H1 (cell line): ENCODE data around the gene TMC3. TPM values are rescaled to one million over a fixed set of nuclear protein-coding genes. Genes with fewer than 3 reads are reported as not detected.

Experiments
- ASH2L ChIP-seq: fragments of 200-600, 300-600 bp; sonication (generic); IDR thresholded peaks from one replicate; pipeline ENCODE4 v1.7.1; 2017; ENCODE audit warnings: low read length
- EGR1 ChIP-seq: IDR thresholded peaks from 2 replicates; pipeline ENCODE4 v1.6.1; 2011; ENCODE audit warnings: low read depth, low read length, borderline replicate concordance
- EP300 ChIP-seq, 2 experiments: IDR thresholded peaks; 1 replicate in 1 of 2; 2 replicates in 1 of 2; pipeline ENCODE4 v1.6.1; 2011 to 2012; ENCODE audit warnings: low read depth in 2 of 2, low read length in 2 of 2, mild to moderate bottlenecking in 2 of 2, borderline replicate concordance in 1 of 2, inconsistent platforms in 1 of 2, moderate library complexity in 1 of 2
- HDAC2 ChIP-seq, 2 experiments: fragments of 300-600 bp in 1 of 2; sonication (generic) in 1 of 2; IDR thresholded peaks; 2 replicates each; pipeline ENCODE4 v1.6.1; 2011 to 2012; ENCODE audit warnings: low read depth in 2 of 2, low read length in 2 of 2, mild to moderate bottlenecking in 2 of 2, moderate library complexity in 2 of 2, borderline replicate concordance in 1 of 2, inconsistent platforms in 1 of 2
- HDAC6 ChIP-seq: IDR thresholded peaks from one replicate; pipeline ENCODE4 v1.7.1; 2012; ENCODE audit warnings: low read depth, mild to moderate bottlenecking, inconsistent platforms, low read length, moderate library complexity
- RFX5 ChIP-seq: IDR thresholded peaks from 2 replicates; pipeline ENCODE4 v1.6.1; 2011; ENCODE audit warnings: low read depth, low read length, improper control_type of control experiment, borderline replicate concordance
- TAF1 ChIP-seq: IDR thresholded peaks from 2 replicates; pipeline ENCODE4 v1.6.1; 2011; ENCODE audit warnings: mild to moderate bottlenecking, low read depth, low read length
- YY1 ChIP-seq: IDR thresholded peaks from 2 replicates; pipeline ENCODE4 v1.6.1; 2011; ENCODE audit warnings: low read depth, mild to moderate bottlenecking, low read length
- polyA plus RNA-seq, 7 experiments: library from polyadenylated mRNA; depleted of rRNA in 3 of 7; stranded (reverse) in 5 of 7; unstranded in 2 of 7; fragments of >200 nt in 5 of 7; fragments of 200-250 nt in 2 of 7; gene quantifications; 1 replicate in 5 of 7; 2 replicates in 1 of 7; 4 replicates in 1 of 7; pipeline versions ENCODE4 v1.2.1 to v1.2.3, GENCODE V29; 2011 to 2013; ENCODE audit warnings: missing spikeins in 2 of 7, mixed read lengths in 2 of 7
- total RNA-seq: library from RNA; stranded (reverse); fragmentation: NEBNext Ultra II Directional; extraction: Animal tissue kit (Norgen Biotek cat#: 25700); gene quantifications from 2 replicates; pipeline ENCODE4 v1.2.1, GENCODE V29; 2021
- TF ChIP-seq, protein P1 (sequence below): fragments of 300-600 bp; sonication (generic); IDR thresholded peaks from 2 replicates; pipeline ENCODE4 v1.7.1; 2012; ENCODE audit warnings: low read length, moderate library complexity, mild to moderate bottlenecking, inconsistent platforms; ENCODE audit not compliant: insufficient replicate concordance
- TF ChIP-seq, protein P2 (sequence below): IDR thresholded peaks from 2 replicates; pipeline ENCODE4 v1.6.1; 2012; ENCODE audit warnings: inconsistent platforms

The TMC3 gene
- total and polyA plus RNA-seq, 2 of the 8 experiments (the other 6 are each of a cell fraction or from before 2014, with no cell fraction given) = not detected

DNA sequence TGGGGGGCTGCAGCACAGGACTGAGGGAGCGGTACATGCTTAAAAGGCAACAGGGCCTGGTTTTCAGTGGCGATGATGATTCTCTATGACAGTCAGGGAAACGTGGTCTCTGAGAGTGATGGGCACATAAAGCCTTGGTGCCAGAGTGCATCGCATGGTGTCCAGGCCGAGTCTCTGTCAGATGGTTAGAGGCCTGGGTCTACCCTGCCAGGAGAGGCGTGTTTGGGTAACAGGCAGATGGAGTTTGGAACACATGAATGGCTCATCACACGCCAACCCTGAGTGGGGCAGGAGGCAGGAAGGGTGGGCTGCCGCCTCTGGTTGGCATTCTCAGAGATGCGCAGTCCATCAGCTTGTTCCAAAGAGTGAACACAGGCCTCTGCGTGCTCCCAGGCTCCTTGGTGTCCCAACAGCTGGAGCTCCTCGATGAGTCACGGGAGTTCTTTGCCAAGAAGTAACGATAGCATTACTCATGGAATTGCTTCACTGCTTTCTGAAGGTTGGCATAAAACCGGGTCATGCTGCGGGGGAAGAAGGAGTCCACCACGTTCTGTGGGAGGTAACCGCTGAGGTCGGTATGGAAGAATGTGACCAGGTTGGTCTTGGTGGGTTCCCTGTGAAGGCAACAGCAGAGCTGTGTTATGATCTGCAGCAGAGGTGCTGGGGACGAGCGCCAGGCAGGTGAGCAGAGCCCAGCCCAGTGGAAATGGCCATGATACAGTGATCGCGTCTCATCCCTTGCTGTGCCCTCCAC is 61.0 kb downstream of the TMC3 start (continued):
- TF ChIP-seq, protein P1, sequence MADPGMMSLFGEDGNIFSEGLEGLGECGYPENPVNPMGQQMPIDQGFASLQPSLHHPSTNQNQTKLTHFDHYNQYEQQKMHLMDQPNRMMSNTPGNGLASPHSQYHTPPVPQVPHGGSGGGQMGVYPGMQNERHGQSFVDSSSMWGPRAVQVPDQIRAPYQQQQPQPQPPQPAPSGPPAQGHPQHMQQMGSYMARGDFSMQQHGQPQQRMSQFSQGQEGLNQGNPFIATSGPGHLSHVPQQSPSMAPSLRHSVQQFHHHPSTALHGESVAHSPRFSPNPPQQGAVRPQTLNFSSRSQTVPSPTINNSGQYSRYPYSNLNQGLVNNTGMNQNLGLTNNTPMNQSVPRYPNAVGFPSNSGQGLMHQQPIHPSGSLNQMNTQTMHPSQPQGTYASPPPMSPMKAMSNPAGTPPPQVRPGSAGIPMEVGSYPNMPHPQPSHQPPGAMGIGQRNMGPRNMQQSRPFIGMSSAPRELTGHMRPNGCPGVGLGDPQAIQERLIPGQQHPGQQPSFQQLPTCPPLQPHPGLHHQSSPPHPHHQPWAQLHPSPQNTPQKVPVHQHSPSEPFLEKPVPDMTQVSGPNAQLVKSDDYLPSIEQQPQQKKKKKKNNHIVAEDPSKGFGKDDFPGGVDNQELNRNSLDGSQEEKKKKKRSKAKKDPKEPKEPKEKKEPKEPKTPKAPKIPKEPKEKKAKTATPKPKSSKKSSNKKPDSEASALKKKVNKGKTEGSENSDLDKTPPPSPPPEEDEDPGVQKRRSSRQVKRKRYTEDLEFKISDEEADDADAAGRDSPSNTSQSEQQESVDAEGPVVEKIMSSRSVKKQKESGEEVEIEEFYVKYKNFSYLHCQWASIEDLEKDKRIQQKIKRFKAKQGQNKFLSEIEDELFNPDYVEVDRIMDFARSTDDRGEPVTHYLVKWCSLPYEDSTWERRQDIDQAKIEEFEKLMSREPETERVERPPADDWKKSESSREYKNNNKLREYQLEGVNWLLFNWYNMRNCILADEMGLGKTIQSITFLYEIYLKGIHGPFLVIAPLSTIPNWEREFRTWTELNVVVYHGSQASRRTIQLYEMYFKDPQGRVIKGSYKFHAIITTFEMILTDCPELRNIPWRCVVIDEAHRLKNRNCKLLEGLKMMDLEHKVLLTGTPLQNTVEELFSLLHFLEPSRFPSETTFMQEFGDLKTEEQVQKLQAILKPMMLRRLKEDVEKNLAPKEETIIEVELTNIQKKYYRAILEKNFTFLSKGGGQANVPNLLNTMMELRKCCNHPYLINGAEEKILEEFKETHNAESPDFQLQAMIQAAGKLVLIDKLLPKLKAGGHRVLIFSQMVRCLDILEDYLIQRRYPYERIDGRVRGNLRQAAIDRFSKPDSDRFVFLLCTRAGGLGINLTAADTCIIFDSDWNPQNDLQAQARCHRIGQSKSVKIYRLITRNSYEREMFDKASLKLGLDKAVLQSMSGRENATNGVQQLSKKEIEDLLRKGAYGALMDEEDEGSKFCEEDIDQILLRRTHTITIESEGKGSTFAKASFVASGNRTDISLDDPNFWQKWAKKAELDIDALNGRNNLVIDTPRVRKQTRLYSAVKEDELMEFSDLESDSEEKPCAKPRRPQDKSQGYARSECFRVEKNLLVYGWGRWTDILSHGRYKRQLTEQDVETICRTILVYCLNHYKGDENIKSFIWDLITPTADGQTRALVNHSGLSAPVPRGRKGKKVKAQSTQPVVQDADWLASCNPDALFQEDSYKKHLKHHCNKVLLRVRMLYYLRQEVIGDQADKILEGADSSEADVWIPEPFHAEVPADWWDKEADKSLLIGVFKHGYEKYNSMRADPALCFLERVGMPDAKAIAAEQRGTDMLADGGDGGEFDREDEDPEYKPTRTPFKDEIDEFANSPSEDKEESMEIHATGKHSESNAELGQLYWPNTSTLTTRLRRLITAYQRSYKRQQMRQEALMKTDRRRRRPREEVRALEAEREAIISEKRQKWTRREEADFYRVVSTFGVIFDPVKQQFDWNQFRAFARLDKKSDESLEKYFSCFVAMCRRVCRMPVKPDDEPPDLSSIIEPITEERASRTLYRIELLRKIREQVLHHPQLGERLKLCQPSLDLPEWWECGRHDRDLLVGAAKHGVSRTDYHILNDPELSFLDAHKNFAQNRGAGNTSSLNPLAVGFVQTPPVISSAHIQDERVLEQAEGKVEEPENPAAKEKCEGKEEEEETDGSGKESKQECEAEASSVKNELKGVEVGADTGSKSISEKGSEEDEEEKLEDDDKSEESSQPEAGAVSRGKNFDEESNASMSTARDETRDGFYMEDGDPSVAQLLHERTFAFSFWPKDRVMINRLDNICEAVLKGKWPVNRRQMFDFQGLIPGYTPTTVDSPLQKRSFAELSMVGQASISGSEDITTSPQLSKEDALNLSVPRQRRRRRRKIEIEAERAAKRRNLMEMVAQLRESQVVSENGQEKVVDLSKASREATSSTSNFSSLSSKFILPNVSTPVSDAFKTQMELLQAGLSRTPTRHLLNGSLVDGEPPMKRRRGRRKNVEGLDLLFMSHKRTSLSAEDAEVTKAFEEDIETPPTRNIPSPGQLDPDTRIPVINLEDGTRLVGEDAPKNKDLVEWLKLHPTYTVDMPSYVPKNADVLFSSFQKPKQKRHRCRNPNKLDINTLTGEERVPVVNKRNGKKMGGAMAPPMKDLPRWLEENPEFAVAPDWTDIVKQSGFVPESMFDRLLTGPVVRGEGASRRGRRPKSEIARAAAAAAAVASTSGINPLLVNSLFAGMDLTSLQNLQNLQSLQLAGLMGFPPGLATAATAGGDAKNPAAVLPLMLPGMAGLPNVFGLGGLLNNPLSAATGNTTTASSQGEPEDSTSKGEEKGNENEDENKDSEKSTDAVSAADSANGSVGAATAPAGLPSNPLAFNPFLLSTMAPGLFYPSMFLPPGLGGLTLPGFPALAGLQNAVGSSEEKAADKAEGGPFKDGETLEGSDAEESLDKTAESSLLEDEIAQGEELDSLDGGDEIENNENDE = no peak
- TF ChIP-seq YY1 (no peak), ASH2L (no peak), RFX5 (no peak), TAF1 (no peak), EP300 (IDR thresholded peaks at IDR 0.05; ENCODE audit: borderline replicate concordance in 1 of 2, low read depth in 2 of 2, low read length in 2 of 2) (no peak), EGR1 (no peak), HDAC6 (no peak), HDAC2 (IDR thresholded peaks at IDR 0.05; ENCODE audit: borderline replicate concordance in 1 of 2, low read depth in 2 of 2, low read length in 2 of 2) (no peak)
- TF ChIP-seq, protein P2, sequence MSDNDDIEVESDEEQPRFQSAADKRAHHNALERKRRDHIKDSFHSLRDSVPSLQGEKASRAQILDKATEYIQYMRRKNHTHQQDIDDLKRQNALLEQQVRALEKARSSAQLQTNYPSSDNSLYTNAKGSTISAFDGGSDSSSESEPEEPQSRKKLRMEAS = no peak
